Measurements from ENCODE around the gene RPS6KA1. TPM values are rescaled to one million over a fixed set of nuclear protein-coding genes. Genes with fewer than 3 reads are reported as not detected.

RPS6KA1 gene
- total RNA-seq, 1 experiment from 2014 or later: 26.9 TPM

- H3K4me1 ChIP-seq: no peaks in the 10 kb centered on the region
- ChIA-PET POLR2A (no interaction called here), CTCF (no interaction called here)
- H3K27ac Mint-ChIP-seq (ENCODE audit: unreplicated experiment): no peak overlapping the region
- BruUV-seq (replicated peaks): no TSS peak
- peaks cover 19% of the 10 kb centered on the region for H3K36me3 Mint-ChIP-seq (ENCODE audit: insufficient read depth, unreplicated experiment)
- H3K9me3 ChIP-seq: no peaks in the 10 kb centered on the region
- H3K9me3 Mint-ChIP-seq (ENCODE audit: unreplicated experiment): no peaks in the 10 kb centered on the region
- H3K36me3 ChIP-seq (ENCODE audit: control insufficient read depth, insufficient read depth, low read length): no peaks in the 10 kb centered on the region
- no peak for DNase-seq
- intact Hi-C loops (cut with micrococcal nuclease; ENCODE audit: unreplicated experiment): no loop called here
- H3K4me3 ChIP-seq (ENCODE audit: low read depth, low read length): no peak overlapping the region
- H3K27me3 ChIP-seq (replicated peaks; ENCODE audit: control insufficient read depth, insufficient read depth, low read length): no peaks in the 10 kb centered on the region
- H3K27me3 Mint-ChIP-seq (ENCODE audit: insufficient read depth, unreplicated experiment): no peaks in the 10 kb centered on the region
- H3K4me3 Mint-ChIP-seq (ENCODE audit: unreplicated experiment): no peak overlapping the region
- H3K4me1 Mint-ChIP-seq (ENCODE audit: low read depth, unreplicated experiment): no peaks in the 10 kb centered on the region
- no peak for TF ChIP-seq CTCF (IDR thresholded peaks at IDR 0.05; ENCODE audit: insufficient read depth in 1 of 2, low read depth in 1 of 2, low read length in 1 of 2, severe bottlenecking in 1 of 2, unreplicated experiment in 1 of 2)
Measured at GRCh38 chr1:26571381-26571780, 41.8 kb downstream of the RPS6KA1 start.

GRCh38 chr1:26574018-26574417 is 44.5 kb downstream of the RPS6KA1 start:
- Mint-ChIP-seq H3K4me1 (ENCODE audit: low read depth, unreplicated experiment) (no peaks in the 10 kb centered on the region), H3K27ac (ENCODE audit: unreplicated experiment) (no peak overlapping the region), H3K9me3 (ENCODE audit: unreplicated experiment) (no peaks in the 10 kb centered on the region), H3K4me3 (ENCODE audit: unreplicated experiment) (no peak overlapping the region), H3K36me3 (ENCODE audit: insufficient read depth, unreplicated experiment) (peaks cover 19% of the 10 kb centered on the region), H3K27me3 (ENCODE audit: insufficient read depth, unreplicated experiment) (no peaks in the 10 kb centered on the region)
- TF ChIP-seq CTCF (IDR thresholded peaks at IDR 0.05; ENCODE audit: insufficient read depth in 1 of 2, low read depth in 1 of 2, low read length in 1 of 2, severe bottlenecking in 1 of 2, unreplicated experiment in 1 of 2): no peak
- ChIA-PET POLR2A (no interaction called here), CTCF (no interaction called here)
- Histone ChIP-seq H3K4me3 (ENCODE audit: low read depth, low read length) (no peak overlapping the region), H3K9me3 (no peaks in the 10 kb centered on the region), H3K36me3 (ENCODE audit: control insufficient read depth, insufficient read depth, low read length) (no peaks in the 10 kb centered on the region), H3K27me3 (replicated peaks; ENCODE audit: control insufficient read depth, insufficient read depth, low read length) (no peaks in the 10 kb centered on the region), H3K4me1 (no peaks in the 10 kb centered on the region)
- DNase-seq: no peak
- intact Hi-C loops (cut with micrococcal nuclease; ENCODE audit: unreplicated experiment): no loop called here
- BruUV-seq (replicated peaks): no TSS peak

GRCh38 chr1:26574719-26575251 is 45.2 kb downstream of the RPS6KA1 start:
- DNase-seq: no peak
- Histone ChIP-seq H3K9me3 (no peaks in the 10 kb centered on the region), H3K36me3 (ENCODE audit: control insufficient read depth, insufficient read depth, low read length) (no peaks in the 10 kb centered on the region), H3K4me3 (ENCODE audit: low read depth, low read length) (no peak overlapping the region), H3K4me1 (no peaks in the 10 kb centered on the region), H3K27me3 (replicated peaks; ENCODE audit: control insufficient read depth, insufficient read depth, low read length) (no peaks in the 10 kb centered on the region)
- no peak for TF ChIP-seq CTCF (IDR thresholded peaks at IDR 0.05; ENCODE audit: insufficient read depth in 1 of 2, low read depth in 1 of 2, low read length in 1 of 2, severe bottlenecking in 1 of 2, unreplicated experiment in 1 of 2)
- CTCF ChIA-PET: no interaction called here
- no TSS peak for BruUV-seq (replicated peaks)
- H3K9me3 Mint-ChIP-seq (ENCODE audit: unreplicated experiment): no peaks in the 10 kb centered on the region
- no peak overlapping the region for H3K4me3 Mint-ChIP-seq (ENCODE audit: unreplicated experiment)
- POLR2A ChIA-PET: no interaction called here
- no peak overlapping the region for H3K27ac Mint-ChIP-seq (ENCODE audit: unreplicated experiment)
- H3K4me1 Mint-ChIP-seq (ENCODE audit: low read depth, unreplicated experiment): no peaks in the 10 kb centered on the region
- intact Hi-C loops (cut with micrococcal nuclease; ENCODE audit: unreplicated experiment): no loop called here
- H3K36me3 Mint-ChIP-seq (ENCODE audit: insufficient read depth, unreplicated experiment): peaks cover 13% of the 10 kb centered on the region
- no peaks in the 10 kb centered on the region for H3K27me3 Mint-ChIP-seq (ENCODE audit: insufficient read depth, unreplicated experiment)
